Ishikawa (cell line): ENCODE results near the gene TEN1.

ENCODE experiments used
- CEBPB ChIP-seq: IDR thresholded peaks from 2 replicates; pipeline ENCODE4 v1.6.1; 2012
- CREB1 ChIP-seq: IDR thresholded peaks from 2 replicates; pipeline ENCODE4 v1.6.1; 2012; ENCODE audit warnings: low read depth
- EGR1 ChIP-seq: IDR thresholded peaks from 2 replicates; pipeline ENCODE4 v1.6.1; 2012
- EP300 ChIP-seq: IDR thresholded peaks from 2 replicates; pipeline ENCODE4 v1.6.1; 2012; ENCODE audit warnings: borderline replicate concordance
- FOXM1 ChIP-seq: IDR thresholded peaks from 2 replicates; pipeline ENCODE4 v1.6.1; 2012; ENCODE audit warnings: low read depth, borderline replicate concordance
- MAX ChIP-seq: IDR thresholded peaks from 2 replicates; pipeline ENCODE4 v1.6.1; 2012
- NFIC ChIP-seq: IDR thresholded peaks from 2 replicates; pipeline ENCODE4 v1.6.1; 2012
- RAD21 ChIP-seq: IDR thresholded peaks from 2 replicates; pipeline ENCODE4 v1.6.1; 2012; ENCODE audit warnings: low read depth
- REST ChIP-seq: IDR thresholded peaks from 2 replicates; pipeline ENCODE4 v1.6.1; 2012; ENCODE audit warnings: low read depth, mild to moderate bottlenecking
- TAF1 ChIP-seq: IDR thresholded peaks from 2 replicates; pipeline ENCODE4 v1.6.1; 2012; ENCODE audit warnings: low read depth, mild to moderate bottlenecking
- TCF12 ChIP-seq: IDR thresholded peaks from 2 replicates; pipeline ENCODE4 v1.6.1; 2012; ENCODE audit warnings: low read depth
- TEAD4 ChIP-seq: IDR thresholded peaks from 2 replicates; pipeline ENCODE4 v1.6.1; 2012
- USF1 ChIP-seq: IDR thresholded peaks from 2 replicates; pipeline ENCODE4 v1.6.1; 2012
- YY1 ChIP-seq: IDR thresholded peaks from 2 replicates; pipeline ENCODE4 v1.6.1; 2012; ENCODE audit warnings: low read depth
- ZBTB7A ChIP-seq: IDR thresholded peaks from 2 replicates; pipeline ENCODE4 v1.6.1; 2012; ENCODE audit warnings: low read depth

TEN1 gene

GRCh38 chr17:75996665-75997590 is 17.9 kb downstream of the TEN1 start:
- no peak for TF ChIP-seq RAD21

- TF ChIP-seq RAD21 (no peak), FOXM1 (no peak), REST (no peak), ZBTB7A (no peak), USF1 (no peak), EGR1 (no peak), NFIC (no peak), TEAD4 (no peak), CREB1 (no peak), EP300 (no peak), YY1 (no peak), MAX (no peak), CEBPB (no peak), TCF12 (no peak), TAF1 (no peak)
These were observed 19.3 kb downstream of the TEN1 start for GRCh38 chr17:75998327-75998795.

GRCh38 chr17:76000016-76000754 is 21.1 kb downstream of the TEN1 start:
- TF ChIP-seq MAX, result no peak
- TF ChIP-seq TCF12, result no peak
- TF ChIP-seq TAF1, result no peak
- 0 out of 2 replicates have a peak, but pooled peaks have one; percentile 29 for TF ChIP-seq YY1
- no peak for TF ChIP-seq EGR1
- TF ChIP-seq RAD21, result peak; percentile 75
- TF ChIP-seq USF1, result no peak

GRCh38 chr17:76000755-76001521 is 21.9 kb downstream of the TEN1 start, which contains the start of gene CDK3:
Gene CDK3 (plus strand): TSS chr17:76000855. CDS start chr17:76001426, 571 bp downstream.
- TF ChIP-seq NFIC (no peak), ZBTB7A (peak; percentile 88), RAD21 (no peak), FOXM1 (no peak), TAF1 (no peak), CREB1 (no peak)

- TF ChIP-seq USF1, result no peak
- no peak for TF ChIP-seq CEBPB
- no peak for TF ChIP-seq NFIC
- no peak for TF ChIP-seq TEAD4
- no peak for TF ChIP-seq TCF12
- no peak for TF ChIP-seq TAF1
- no peak for TF ChIP-seq EGR1
- no peak for TF ChIP-seq RAD21
- TF ChIP-seq ZBTB7A, result no peak
- no peak for TF ChIP-seq MAX
- no peak for TF ChIP-seq EP300
- TF ChIP-seq CREB1, result no peak
- TF ChIP-seq FOXM1, result no peak
- no peak for TF ChIP-seq REST
These were observed 23.1 kb downstream of the TEN1 start for GRCh38 chr17:76002100-76002499.
